Measurements from ENCODE around the gene NKAP. TPM values are rescaled to one million over a fixed set of nuclear protein-coding genes. Genes with fewer than 3 reads are reported as not detected.
"Not testable (repeated sequence)": the region's sequence is repeated elsewhere in the genome, so short reads cannot be mapped to it uniquely, and the experiment has no call there.

The NKAP gene
- total and polyA plus RNA-seq, 2 of the 13 experiments (the other 11 are each of a cell fraction or from before 2014, with no cell fraction given): 3.6 to 6.1 TPM

- no peak for TF ChIP-seq ZNF614 (CRISPR knock-in tag; IDR thresholded peaks at IDR 0.05; ENCODE audit: borderline replicate concordance)
These were observed 47.7 kb downstream of the NKAP start, which contains the start of gene AKAP14 (continued) for GRCh38 chrX:119895843-119896326.

GRCh38 chrX:119891961-119892692, 51.4 kb downstream of the NKAP start:
- POLR2A ChIA-PET; H3K27me3 ChIP-seq (ENCODE audit: control insufficient read depth in 1 of 2, insufficient read depth in 2 of 2, low read length in 2 of 2); FAIRE-seq; H4K20me1 ChIP-seq (ENCODE audit: insufficient read depth, low read length); H3K36me3 ChIP-seq (replicated peaks in 1 of 2; ENCODE audit: control insufficient read depth in 1 of 2, insufficient read depth in 2 of 2, low read length in 2 of 2); H3K4me1 ChIP-seq (ENCODE audit: insufficient read depth, low read length); in situ Hi-C loops (cut with HindIII; ENCODE audit: extremely low pct_ligation_motif_present, low pct_unique_long_range_greater_than_20kb); intact Hi-C loops (cut with micrococcal nuclease; ENCODE audit: unreplicated experiment); DNase-seq (ENCODE audit: low spot score); H3K27ac ChIP-seq (ENCODE audit: extremely low read length, insufficient read depth, low read length); H3K9ac ChIP-seq (ENCODE audit: insufficient read depth, low read depth, low read length); H3K79me2 ChIP-seq (ENCODE audit: insufficient read depth, low read length); BruUV-seq (replicated peaks); H2AFZ ChIP-seq (ENCODE audit: low read length); H3K4me3 ChIP-seq (replicated peaks in 1 of 3; ENCODE audit: insufficient read depth in 1 of 3, low read depth in 2 of 3, low read length in 3 of 3); H3K4me2 ChIP-seq (ENCODE audit: low read depth, low read length); ATAC-seq; CTCF ChIA-PET (ENCODE audit: low intra/inter-chr PET ratio, low total read pairs); H3K9me3 ChIP-seq (ENCODE audit: low read length): not testable (repeated sequence)
- 89% methylated on average over 14 of the region's 16 CpGs for WGBS (ENCODE audit: low lambda C conversion rate)

DNA sequence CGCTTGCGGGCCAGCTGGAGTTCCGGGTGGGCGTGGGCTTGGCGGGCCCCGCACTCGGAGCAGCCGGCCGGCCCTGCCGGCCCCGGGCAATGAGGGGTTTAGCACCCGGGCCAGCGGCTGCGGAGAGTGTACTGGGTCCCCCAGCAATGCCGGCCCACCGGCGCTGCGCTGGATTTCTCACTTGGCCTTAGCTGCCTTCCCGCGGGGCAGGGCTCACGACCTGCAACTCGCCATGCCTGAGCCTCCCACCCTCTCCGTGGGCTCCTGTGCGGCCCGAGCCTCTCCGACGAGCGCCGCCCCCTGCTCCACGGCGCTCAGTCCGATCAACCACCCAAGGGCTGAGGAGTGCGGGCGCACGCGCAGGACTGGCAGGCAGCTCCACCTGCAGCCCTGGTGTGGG, 52.9 kb downstream of the NKAP start:
- H3K79me2 ChIP-seq (ENCODE audit: insufficient read depth, low read length); H3K4me3 ChIP-seq (replicated peaks in 1 of 3; ENCODE audit: insufficient read depth in 1 of 3, low read depth in 2 of 3, low read length in 3 of 3); H3K9me3 ChIP-seq (ENCODE audit: low read length); CTCF ChIA-PET (ENCODE audit: low intra/inter-chr PET ratio, low total read pairs); H3K27ac ChIP-seq (ENCODE audit: extremely low read length, insufficient read depth, low read length); ATAC-seq; H4K20me1 ChIP-seq (ENCODE audit: insufficient read depth, low read length); H3K27me3 ChIP-seq (ENCODE audit: control insufficient read depth in 1 of 2, insufficient read depth in 2 of 2, low read length in 2 of 2); H3K4me1 ChIP-seq (ENCODE audit: insufficient read depth, low read length); H3K4me2 ChIP-seq (ENCODE audit: low read depth, low read length); H3K36me3 ChIP-seq (replicated peaks in 1 of 2; ENCODE audit: control insufficient read depth in 1 of 2, insufficient read depth in 2 of 2, low read length in 2 of 2); H2AFZ ChIP-seq (ENCODE audit: low read length); POLR2A ChIA-PET; intact Hi-C loops (cut with micrococcal nuclease; ENCODE audit: unreplicated experiment); in situ Hi-C loops (cut with HindIII; ENCODE audit: extremely low pct_ligation_motif_present, low pct_unique_long_range_greater_than_20kb); H3K9ac ChIP-seq (ENCODE audit: insufficient read depth, low read depth, low read length); DNase-seq (ENCODE audit: low spot score); FAIRE-seq; BruUV-seq (replicated peaks): not testable (repeated sequence)
- WGBS (ENCODE audit: low lambda C conversion rate): 97% methylated on average over 6 of the region's 36 CpGs

Measured in HepG2 (cell line).